ENCODE measurements around the gene MAML2. TPM values are rescaled to one million over a fixed set of nuclear protein-coding genes. Genes with fewer than 3 reads are reported as not detected.

The MAML2 gene
- total and polyA plus RNA-seq, 9 of the 15 experiments (the other 6 are each of a cell fraction or from before 2014, with no cell fraction given) = 0.79 to 6.8 (median 4.8) TPM

GRCh38 chr11:96119211-96119610, 223.8 kb downstream of the MAML2 start (continued):
- TF ChIP-seq AFF1 (IDR thresholded peaks at IDR 0.05; ENCODE audit: low read depth in 1 of 2, partially characterized antibody in 2 of 2) = no peak
- TF ChIP-seq ZNF785 (CRISPR knock-in tag; IDR thresholded peaks at IDR 0.05) = no peak
- no peak for TF ChIP-seq HNRNPUL1 (IDR thresholded peaks at IDR 0.05; ENCODE audit: low read length)
- TF ChIP-seq YY1 (IDR thresholded peaks at IDR 0.05; ENCODE audit: borderline replicate concordance in 1 of 3, control insufficient read depth in 1 of 3, extremely low read depth in 1 of 3, insufficient read depth in 3 of 3, insufficient read length in 1 of 3, insufficient replicate concordance in 2 of 3, low read depth in 1 of 3, low read length in 2 of 3) = no peak

GRCh38 chr11:96116376-96116775, 226.6 kb downstream of the MAML2 start:
- intact Hi-C loops (cut with micrococcal nuclease) = no loop called here
- H3K27me3 ChIP-seq (ENCODE audit: control insufficient read depth in 2 of 2, insufficient read depth in 2 of 2, low read length in 2 of 2) = no peaks in the 10 kb centered on the region

More at GRCh38 chr11:96116376-96116775, 226.6 kb downstream of the MAML2 start:
- Histone ChIP-seq H4K20me1 (replicated peaks; ENCODE audit: control insufficient read depth, insufficient read depth, low read length) (no peaks in the 10 kb centered on the region), H3K9me3 (replicated peaks; ENCODE audit: control insufficient read depth, insufficient read depth, low read depth, low read length) (no peaks in the 10 kb centered on the region), H3K4me1 (replicated peaks in 1 of 2; ENCODE audit: control insufficient read depth in 2 of 2, insufficient read depth in 2 of 2, low read length in 2 of 2) (peaks cover 0 to under 1% of the 10 kb centered on the region in 2 experiments; a peak in 2 of 5 replicates), H3K4me3 (no peak overlapping the region), H3K27ac (ENCODE audit: extremely low read depth, low read depth, low read length) (no peak overlapping the region), H3K79me2 (ENCODE audit: control insufficient read depth, insufficient read depth, low read length) (no peaks in the 10 kb centered on the region), H3K36me3 (ENCODE audit: control insufficient read depth, insufficient read depth, low read length) (no peaks in the 10 kb centered on the region), H2AFZ (ENCODE audit: low read depth, low read length) (no peak overlapping the region), H3K9me1 (ENCODE audit: control insufficient read depth, insufficient read depth, low read length) (no peaks in the 10 kb centered on the region), H3K9ac (ENCODE audit: insufficient read depth in 1 of 2, low read depth in 2 of 2, low read length in 2 of 2) (no peak overlapping the region), H3K4me2 (ENCODE audit: insufficient read depth, low read length) (no peak overlapping the region)
- no peak for DNase-seq (ENCODE audit: extremely low read depth in 1 of 4, low spot score in 3 of 4)
- FAIRE-seq = no peak
- ATAC-seq = no peak
- ChIA-PET POLR2A (interaction anchor here (0.6 kb wide), 1 partner anchor 24 kb away, joined by 3 read pairs; no protein-coding TSS in a partner anchor), CTCF (ENCODE audit: low intra/inter-chr PET ratio) (no interaction called here)
- WGBS (ENCODE audit: insufficient coverage, low coverage, missing lambda C conversion rate) = 73% methylated on average over 3 of the region's 3 CpGs
- TF ChIP-seq YY1 (IDR thresholded peaks at IDR 0.05; ENCODE audit: borderline replicate concordance in 1 of 3, control insufficient read depth in 1 of 3, extremely low read depth in 1 of 3, insufficient read depth in 3 of 3, insufficient read length in 1 of 3, insufficient replicate concordance in 2 of 3, low read depth in 1 of 3, low read length in 2 of 3) = no peak
- TF ChIP-seq ILF3 (IDR thresholded peaks at IDR 0.05; ENCODE audit: borderline replicate concordance) = no peak
- no peak for TF ChIP-seq NCOA6 (IDR thresholded peaks at IDR 0.05)
- TF ChIP-seq FOXJ2 (tag; IDR thresholded peaks at IDR 0.05) = no peak
- no TSS peak for BruUV-seq (replicated peaks)
- in situ Hi-C loops (cut with MboI) = no loop called here

Measured in K562 (cell line).